SU-DHL-6 (cell line): ENCODE measurements around the gene CEP41.

Source experiments
- H2AFZ ChIP-seq: fragments of 200-600 bp; sonication (generic); 2 replicates; pipeline ENCODE4 v1.6.1; 2014; ENCODE audit warnings: low read depth, mild to moderate bottlenecking, moderate library complexity, mixed read lengths, antibody characterized with exemption, low read length; ENCODE audit not compliant: severe bottlenecking
- H3F3A ChIP-seq: fragments of 200-600 bp; shearing (Covaris generic); 2 replicates; pipeline ENCODE4 v1.6.0; 2016; ENCODE audit warnings: antibody characterized with exemption, mild to moderate bottlenecking; ENCODE audit not compliant: insufficient read depth
- H3K27ac ChIP-seq: fragments of 200-600 bp; sonication (generic); 2 replicates; pipeline ENCODE4 v1.5.1; 2016; ENCODE audit warnings: low read depth, mild to moderate bottlenecking, low read length, moderate library complexity, mixed read lengths
- H3K27me3 ChIP-seq: fragments of 200-600 bp; sonication (generic), shearing (Covaris generic); 2 replicates; pipeline ENCODE4 v1.6.0; 2014; ENCODE audit warnings: mild to moderate bottlenecking, low read length
- H3K36me3 ChIP-seq: fragments of 200-600 bp; sonication (generic); 2 replicates; pipeline ENCODE4 v1.6.1; 2014; ENCODE audit warnings: mild to moderate bottlenecking, low read length, mixed read lengths
- H3K4me2 ChIP-seq: fragments of 300-600, 200-600 bp; shearing (Covaris generic), sonication (generic); 2 replicates; pipeline ENCODE4 v1.6.0; 2014; ENCODE audit warnings: low read length, low read depth, mild to moderate bottlenecking; ENCODE audit not compliant: poor library complexity, severe bottlenecking
- H3K4me3 ChIP-seq: fragments of 200-600 bp; sonication (generic); 2 replicates; pipeline ENCODE4 v1.5.1; 2014; ENCODE audit warnings: antibody characterized with exemption, low read length, mild to moderate bottlenecking, mixed read lengths; ENCODE audit not compliant: insufficient read depth, poor library complexity, severe bottlenecking
- H3K79me2 ChIP-seq: fragments of 200-600 bp; sonication (generic); 2 replicates; pipeline ENCODE4 v1.6.1; 2014; ENCODE audit warnings: mild to moderate bottlenecking, low read length, moderate library complexity; ENCODE audit not compliant: insufficient read depth
- H3K9ac ChIP-seq: fragments of 200-600 bp; sonication (generic); 2 replicates; pipeline ENCODE4 v1.7.0; 2014; ENCODE audit warnings: mild to moderate bottlenecking, low read length
- H3K9me2 ChIP-seq: fragments of 200-600 bp; sonication (generic); replicated peaks from 2 replicates; pipeline ENCODE4 v1.6.1; 2014; ENCODE audit warnings: low read length; ENCODE audit not compliant: insufficient read depth
- H3K9me3 ChIP-seq: fragments of 200-600 bp; sonication (generic); 2 replicates; pipeline ENCODE4 v1.6.1; 2014; ENCODE audit warnings: low read length, mixed read lengths; ENCODE audit not compliant: insufficient read depth
- H4K20me1 ChIP-seq: fragments of 200-600 bp; sonication (generic); 2 replicates; pipeline ENCODE4 v1.6.1; 2014; ENCODE audit warnings: low read depth, mild to moderate bottlenecking, antibody characterized with exemption, low read length, moderate library complexity, mixed read lengths
- EZH2phosphoT487 ChIP-seq: fragments of 200-600 bp; sonication (generic), shearing (Covaris generic); conservative IDR thresholded peaks from 2 replicates; pipeline ENCODE4 v1.6.1; 2018; ENCODE audit warnings: mild to moderate bottlenecking, antibody characterized with exemption, low read length, moderate library complexity, mixed read lengths
- TF ChIP-seq, protein P1 (sequence below): fragments of 200-600 bp; sonication (generic); IDR thresholded peaks from one replicate; pipeline ENCODE4 v1.5.1; 2017; ENCODE audit warnings: antibody characterized with exemption, mild to moderate bottlenecking, low read length, moderate library complexity; ENCODE audit not compliant: insufficient read depth, poor library complexity, severe bottlenecking

CEP41 gene

DNA sequence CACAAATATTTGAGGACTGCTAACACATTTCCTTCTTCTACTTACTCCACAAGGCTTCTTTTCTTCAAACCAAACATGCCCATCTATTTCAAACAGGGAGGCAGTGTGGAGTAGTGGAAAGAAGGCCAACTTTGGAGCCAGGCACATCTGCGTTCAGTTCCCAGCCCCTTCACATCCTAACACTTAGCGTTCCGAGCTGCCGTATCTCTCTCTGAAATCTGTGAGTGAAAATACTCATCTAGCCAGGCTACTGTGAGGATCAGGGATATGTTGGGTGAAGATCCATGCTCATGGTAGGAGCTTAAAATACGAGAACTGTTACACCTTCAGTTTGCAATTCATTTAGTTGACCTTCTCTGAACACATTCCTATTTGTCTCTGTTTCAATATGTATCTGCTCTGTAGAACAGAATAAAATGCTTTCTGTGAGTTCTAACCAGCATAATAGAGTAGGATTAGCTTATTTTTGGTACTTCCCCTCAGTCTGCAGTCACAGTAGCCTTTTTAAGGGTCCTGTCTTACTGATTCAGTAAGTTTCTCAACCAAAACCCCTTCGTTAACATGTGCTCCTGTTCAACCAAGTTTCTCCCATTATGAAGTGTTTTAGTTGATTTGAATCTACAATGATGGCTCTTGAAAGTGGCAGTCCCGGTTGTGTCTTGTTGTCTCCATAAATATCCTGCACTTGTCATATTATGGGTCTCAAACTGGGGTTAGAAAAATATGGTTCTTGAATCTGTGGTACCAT lies 47.8 kb upstream of the CEP41 start:
- Histone ChIP-seq H3K9ac (no peak overlapping the region), H3K36me3 (no peaks in the 10 kb centered on the region), H3K27ac (no peak overlapping the region), H3K4me2 (no peak overlapping the region), H3K4me3 (no peak overlapping the region), H3K9me3 (peaks cover 7% of the 10 kb centered on the region; the same call in 1 of the 2 replicates), H4K20me1 (no peaks in the 10 kb centered on the region), H2AFZ (no peak overlapping the region), H3F3A (peaks cover 7% of the 10 kb centered on the region; the same call in 1 of the 2 replicates), H3K9me2 (no peaks in the 10 kb centered on the region), H3K27me3 (no peaks in the 10 kb centered on the region), H3K79me2 (no peaks in the 10 kb centered on the region)
- TF ChIP-seq EZH2phosphoT487, result no peak
- TF ChIP-seq, protein P1, sequence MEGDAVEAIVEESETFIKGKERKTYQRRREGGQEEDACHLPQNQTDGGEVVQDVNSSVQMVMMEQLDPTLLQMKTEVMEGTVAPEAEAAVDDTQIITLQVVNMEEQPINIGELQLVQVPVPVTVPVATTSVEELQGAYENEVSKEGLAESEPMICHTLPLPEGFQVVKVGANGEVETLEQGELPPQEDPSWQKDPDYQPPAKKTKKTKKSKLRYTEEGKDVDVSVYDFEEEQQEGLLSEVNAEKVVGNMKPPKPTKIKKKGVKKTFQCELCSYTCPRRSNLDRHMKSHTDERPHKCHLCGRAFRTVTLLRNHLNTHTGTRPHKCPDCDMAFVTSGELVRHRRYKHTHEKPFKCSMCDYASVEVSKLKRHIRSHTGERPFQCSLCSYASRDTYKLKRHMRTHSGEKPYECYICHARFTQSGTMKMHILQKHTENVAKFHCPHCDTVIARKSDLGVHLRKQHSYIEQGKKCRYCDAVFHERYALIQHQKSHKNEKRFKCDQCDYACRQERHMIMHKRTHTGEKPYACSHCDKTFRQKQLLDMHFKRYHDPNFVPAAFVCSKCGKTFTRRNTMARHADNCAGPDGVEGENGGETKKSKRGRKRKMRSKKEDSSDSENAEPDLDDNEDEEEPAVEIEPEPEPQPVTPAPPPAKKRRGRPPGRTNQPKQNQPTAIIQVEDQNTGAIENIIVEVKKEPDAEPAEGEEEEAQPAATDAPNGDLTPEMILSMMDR, result no peak

GRCh38 chr7:130486954-130487436 lies 46.2 kb upstream of the CEP41 start:
- Histone ChIP-seq H3K4me3 (peak overlapping the region; percentile 46), H3K4me2 (peak overlapping the region; percentile 51), H3K9me2 (no peaks in the 10 kb centered on the region), H3K27me3 (no peaks in the 10 kb centered on the region), H3K9ac (peak overlapping the region; percentile 42), H3K9me3 (no peaks in the 10 kb centered on the region), H3K79me2 (no peaks in the 10 kb centered on the region), H4K20me1 (no peaks in the 10 kb centered on the region), H2AFZ (peak overlapping the region; percentile 93), H3K36me3 (no peaks in the 10 kb centered on the region), H3K27ac (no peak overlapping the region), H3F3A (peaks cover 7% of the 10 kb centered on the region; the same call in 1 of the 2 replicates)
- TF ChIP-seq, protein P1, result no peak
- no peak for TF ChIP-seq EZH2phosphoT487

GRCh38 chr7:130486114-130486953 lies 45.5 kb upstream of the CEP41 start:
- Histone ChIP-seq H2AFZ (peak overlapping the region; percentile 93), H3K27me3 (no peaks in the 10 kb centered on the region), H3K4me3 (peak overlapping the region; percentile 46), H3K9me2 (no peaks in the 10 kb centered on the region), H3K36me3 (no peaks in the 10 kb centered on the region), H3K9me3 (no peaks in the 10 kb centered on the region), H3F3A (peaks cover 7% of the 10 kb centered on the region; the same call in 1 of the 2 replicates), H3K79me2 (no peaks in the 10 kb centered on the region), H4K20me1 (no peaks in the 10 kb centered on the region), H3K4me2 (peak overlapping the region; percentile 51), H3K27ac (no peak overlapping the region), H3K9ac (peak overlapping the region; percentile 42)
- no peak for TF ChIP-seq EZH2phosphoT487
- TF ChIP-seq, protein P1, result peak; percentile 67
